ENCODE results near the gene F7.
"Not testable (repeated sequence)": the region's sequence is repeated elsewhere in the genome, so short reads cannot be mapped to it uniquely, and the experiment has no call there.

DNA sequence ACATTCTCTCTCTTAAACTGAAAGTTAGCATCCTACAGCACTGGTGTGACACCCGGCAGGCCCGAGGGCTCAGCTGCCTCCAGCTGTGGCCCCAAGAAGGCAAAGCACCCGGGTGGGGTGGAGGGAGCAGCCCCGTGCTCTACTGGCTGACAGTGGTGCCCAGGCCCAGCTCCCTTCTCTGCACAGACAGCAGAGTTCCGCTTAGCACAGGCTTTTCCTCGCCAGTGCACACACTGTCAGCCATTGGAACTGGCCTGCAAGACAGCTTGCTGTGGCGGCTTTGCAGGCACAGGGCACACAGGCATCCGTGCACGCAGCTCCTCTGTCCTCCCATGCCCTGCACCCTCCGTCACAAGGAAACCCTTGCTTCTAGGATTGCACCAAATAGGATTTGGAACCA is 3.3 kb upstream of the F7 start:
- TF ChIP-seq, protein P1, sequence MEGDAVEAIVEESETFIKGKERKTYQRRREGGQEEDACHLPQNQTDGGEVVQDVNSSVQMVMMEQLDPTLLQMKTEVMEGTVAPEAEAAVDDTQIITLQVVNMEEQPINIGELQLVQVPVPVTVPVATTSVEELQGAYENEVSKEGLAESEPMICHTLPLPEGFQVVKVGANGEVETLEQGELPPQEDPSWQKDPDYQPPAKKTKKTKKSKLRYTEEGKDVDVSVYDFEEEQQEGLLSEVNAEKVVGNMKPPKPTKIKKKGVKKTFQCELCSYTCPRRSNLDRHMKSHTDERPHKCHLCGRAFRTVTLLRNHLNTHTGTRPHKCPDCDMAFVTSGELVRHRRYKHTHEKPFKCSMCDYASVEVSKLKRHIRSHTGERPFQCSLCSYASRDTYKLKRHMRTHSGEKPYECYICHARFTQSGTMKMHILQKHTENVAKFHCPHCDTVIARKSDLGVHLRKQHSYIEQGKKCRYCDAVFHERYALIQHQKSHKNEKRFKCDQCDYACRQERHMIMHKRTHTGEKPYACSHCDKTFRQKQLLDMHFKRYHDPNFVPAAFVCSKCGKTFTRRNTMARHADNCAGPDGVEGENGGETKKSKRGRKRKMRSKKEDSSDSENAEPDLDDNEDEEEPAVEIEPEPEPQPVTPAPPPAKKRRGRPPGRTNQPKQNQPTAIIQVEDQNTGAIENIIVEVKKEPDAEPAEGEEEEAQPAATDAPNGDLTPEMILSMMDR (IDR thresholded peaks at IDR 0.05): not testable (repeated sequence)
- not testable (repeated sequence) for TF ChIP-seq POLR2AphosphoS5 (IDR thresholded peaks at IDR 0.05; ENCODE audit: low read depth, low read length); TCF7L2 (IDR thresholded peaks at IDR 0.05; ENCODE audit: low read depth, low read length); SIN3A (IDR thresholded peaks at IDR 0.05; ENCODE audit: borderline replicate concordance, insufficient read depth, low read depth, low read length)
- TF ChIP-seq, protein P2, sequence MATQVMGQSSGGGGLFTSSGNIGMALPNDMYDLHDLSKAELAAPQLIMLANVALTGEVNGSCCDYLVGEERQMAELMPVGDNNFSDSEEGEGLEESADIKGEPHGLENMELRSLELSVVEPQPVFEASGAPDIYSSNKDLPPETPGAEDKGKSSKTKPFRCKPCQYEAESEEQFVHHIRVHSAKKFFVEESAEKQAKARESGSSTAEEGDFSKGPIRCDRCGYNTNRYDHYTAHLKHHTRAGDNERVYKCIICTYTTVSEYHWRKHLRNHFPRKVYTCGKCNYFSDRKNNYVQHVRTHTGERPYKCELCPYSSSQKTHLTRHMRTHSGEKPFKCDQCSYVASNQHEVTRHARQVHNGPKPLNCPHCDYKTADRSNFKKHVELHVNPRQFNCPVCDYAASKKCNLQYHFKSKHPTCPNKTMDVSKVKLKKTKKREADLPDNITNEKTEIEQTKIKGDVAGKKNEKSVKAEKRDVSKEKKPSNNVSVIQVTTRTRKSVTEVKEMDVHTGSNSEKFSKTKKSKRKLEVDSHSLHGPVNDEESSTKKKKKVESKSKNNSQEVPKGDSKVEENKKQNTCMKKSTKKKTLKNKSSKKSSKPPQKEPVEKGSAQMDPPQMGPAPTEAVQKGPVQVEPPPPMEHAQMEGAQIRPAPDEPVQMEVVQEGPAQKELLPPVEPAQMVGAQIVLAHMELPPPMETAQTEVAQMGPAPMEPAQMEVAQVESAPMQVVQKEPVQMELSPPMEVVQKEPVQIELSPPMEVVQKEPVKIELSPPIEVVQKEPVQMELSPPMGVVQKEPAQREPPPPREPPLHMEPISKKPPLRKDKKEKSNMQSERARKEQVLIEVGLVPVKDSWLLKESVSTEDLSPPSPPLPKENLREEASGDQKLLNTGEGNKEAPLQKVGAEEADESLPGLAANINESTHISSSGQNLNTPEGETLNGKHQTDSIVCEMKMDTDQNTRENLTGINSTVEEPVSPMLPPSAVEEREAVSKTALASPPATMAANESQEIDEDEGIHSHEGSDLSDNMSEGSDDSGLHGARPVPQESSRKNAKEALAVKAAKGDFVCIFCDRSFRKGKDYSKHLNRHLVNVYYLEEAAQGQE (IDR thresholded peaks at IDR 0.05; ENCODE audit: insufficient read depth in 1 of 2, low read depth in 2 of 2, low read length in 1 of 2): not testable (repeated sequence)

All from Panc1 (cell line).